HG02885 (cell line): ENCODE measurements around the gene SC5D.

Source experiments
- ATAC-seq: cut with Tn5 transposase; IDR thresholded peaks from one replicate; pipeline ENCODE4 v1.9.1; 2021; ENCODE audit warnings: mild to moderate bottlenecking; ENCODE audit not compliant: unreplicated experiment, poor library complexity

Gene SC5D

GRCh38 chr11:121292495-121293287 lies at the start of gene SC5D:
TSS of gene SC5D (plus strand) at chr11:121292771. CDS start at chr11:121303376, 10,605 bp downstream.
- peak; percentile 98 for ATAC-seq

- ATAC-seq: no peak
Observed at GRCh38 chr11:121244884-121245283, 47.7 kb upstream of the SC5D start.

GRCh38 chr11:121246021-121246768 lies 46.4 kb upstream of the SC5D start:
- ATAC-seq: no peak

GRCh38 chr11:121246769-121247035 lies 45.9 kb upstream of the SC5D start:
- ATAC-seq: no peak

- ATAC-seq: no peak
Observed at GRCh38 chr11:121248496-121248895, 44.1 kb upstream of the SC5D start.

GRCh38 chr11:121249039-121249663 lies 43.4 kb upstream of the SC5D start:
- peak; percentile 60 for ATAC-seq

GRCh38 chr11:121250843-121251242 lies 41.7 kb upstream of the SC5D start:
- ATAC-seq: no peak

GRCh38 chr11:121253951-121254350 lies 38.6 kb upstream of the SC5D start:
- no peak for ATAC-seq

GRCh38 chr11:121254756-121255155 lies 37.8 kb upstream of the SC5D start:
- no peak for ATAC-seq

GRCh38 chr11:121255473-121256125 lies 37.0 kb upstream of the SC5D start:
- no peak for ATAC-seq

- ATAC-seq: no peak
Observed at GRCh38 chr11:121257289-121257688, 35.3 kb upstream of the SC5D start.

- no peak for ATAC-seq
Observed at GRCh38 chr11:121257976-121258375, 34.6 kb upstream of the SC5D start.

GRCh38 chr11:121265586-121265985 lies 27.0 kb upstream of the SC5D start:
- ATAC-seq: no peak

- no peak for ATAC-seq
Observed at GRCh38 chr11:121268581-121268980, 24.0 kb upstream of the SC5D start.

- no peak for ATAC-seq
Observed at GRCh38 chr11:121270001-121270678, 22.4 kb upstream of the SC5D start.

GRCh38 chr11:121274332-121274991 lies 18.1 kb upstream of the SC5D start:
- no peak for ATAC-seq

GRCh38 chr11:121281698-121282097 lies 10.9 kb upstream of the SC5D start:
- ATAC-seq: no peak

GRCh38 chr11:121282386-121282785 lies 10.2 kb upstream of the SC5D start:
- no peak for ATAC-seq

- ATAC-seq: no peak
Observed at GRCh38 chr11:121282886-121283502, 9.6 kb upstream of the SC5D start.
